HG02938 (cell line): ENCODE data around the gene ACSS1.

ENCODE experiments used
- ATAC-seq: cut with Tn5 transposase; IDR thresholded peaks from one replicate; pipeline ENCODE4 v1.9.1; 2021; ENCODE audit warnings: mild to moderate bottlenecking, moderate library complexity; ENCODE audit not compliant: unreplicated experiment

ACSS1 gene

DNA sequence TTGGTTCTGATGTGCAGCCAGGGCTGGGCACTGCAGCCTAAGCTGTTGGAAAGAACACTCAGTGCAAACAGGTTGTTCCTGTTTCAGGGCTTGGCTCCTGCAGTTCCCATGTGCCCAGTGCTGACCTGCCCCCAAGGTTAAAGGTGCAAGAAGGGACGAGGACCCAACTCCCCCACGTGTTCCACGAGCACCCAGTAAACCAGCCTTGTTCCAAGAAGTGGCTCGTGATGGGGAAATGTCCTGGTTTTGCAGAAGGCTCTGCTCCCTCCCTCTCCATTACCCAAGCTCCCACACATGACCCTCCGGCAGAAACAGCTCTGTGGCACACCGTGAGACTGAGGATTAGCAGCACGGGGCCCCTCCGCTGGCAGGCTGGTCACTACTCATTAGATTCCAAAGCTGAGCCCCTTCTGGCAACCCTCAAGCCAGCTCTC, 9.4 kb downstream of the ACSS1 start:
- no peak for ATAC-seq

DNA sequence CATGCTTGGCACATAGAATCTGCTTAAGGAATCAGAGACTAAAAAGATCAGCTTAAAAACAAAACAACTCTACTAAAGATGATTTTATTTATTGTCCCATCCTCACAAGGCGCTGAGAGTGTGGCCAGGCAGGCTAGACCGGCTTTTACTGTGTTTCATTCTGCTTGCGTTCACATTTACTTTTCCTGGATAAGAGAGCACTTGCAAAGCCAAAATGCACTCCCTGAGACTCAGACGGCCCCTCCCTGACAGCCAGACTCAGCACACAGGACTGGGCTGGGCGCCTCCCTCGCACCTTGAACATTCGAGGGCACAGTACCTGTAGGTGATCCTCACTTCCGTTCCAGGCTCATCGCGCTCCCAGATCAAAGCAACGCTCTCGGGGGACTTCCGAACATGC, 10.2 kb downstream of the ACSS1 start:
- no peak for ATAC-seq

DNA sequence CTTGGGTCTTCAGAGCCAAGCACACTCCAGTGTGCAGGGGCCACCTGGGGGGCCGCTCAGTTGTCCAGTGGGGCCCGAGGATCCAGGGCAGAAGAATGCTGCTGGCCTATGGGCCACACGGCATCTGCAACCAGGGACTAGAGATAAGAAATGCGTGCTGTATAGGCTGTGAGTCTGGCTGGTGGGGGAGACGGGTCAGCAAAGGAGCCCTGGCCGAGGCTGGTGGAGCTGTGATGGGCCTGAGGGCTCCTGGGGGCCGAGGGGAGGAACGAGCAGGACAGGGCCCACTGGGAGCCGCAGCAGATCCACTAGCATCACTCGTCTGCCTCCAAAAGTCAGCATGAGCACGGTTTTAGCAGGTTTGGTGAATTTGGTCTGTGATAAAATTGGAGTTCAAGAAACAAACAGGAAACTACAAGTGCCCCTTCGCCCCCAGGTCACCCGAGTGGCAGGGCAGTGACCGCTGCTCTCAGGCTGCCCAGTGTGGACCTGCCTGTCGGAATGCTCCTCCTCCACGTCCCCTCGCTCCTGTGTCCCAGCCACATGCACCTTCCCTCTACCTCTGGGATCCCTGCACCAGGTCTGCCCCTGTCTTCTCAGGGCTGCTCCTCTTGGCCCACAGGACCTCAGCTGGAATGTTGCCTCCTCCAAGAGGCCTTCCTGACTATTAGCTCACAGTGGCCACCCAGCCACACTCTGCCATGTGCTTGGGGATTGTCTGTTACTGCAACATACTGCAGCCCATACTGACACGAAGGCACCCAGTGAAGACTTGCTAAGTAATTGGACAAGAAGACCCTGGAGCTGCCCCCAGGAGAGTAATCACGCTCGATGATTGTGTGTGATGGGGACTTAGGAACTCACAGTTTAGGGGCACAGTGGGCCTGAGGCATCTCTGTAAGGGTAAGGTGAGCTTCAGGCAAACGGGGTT, 10.9 kb downstream of the ACSS1 start:
- no peak for ATAC-seq

DNA sequence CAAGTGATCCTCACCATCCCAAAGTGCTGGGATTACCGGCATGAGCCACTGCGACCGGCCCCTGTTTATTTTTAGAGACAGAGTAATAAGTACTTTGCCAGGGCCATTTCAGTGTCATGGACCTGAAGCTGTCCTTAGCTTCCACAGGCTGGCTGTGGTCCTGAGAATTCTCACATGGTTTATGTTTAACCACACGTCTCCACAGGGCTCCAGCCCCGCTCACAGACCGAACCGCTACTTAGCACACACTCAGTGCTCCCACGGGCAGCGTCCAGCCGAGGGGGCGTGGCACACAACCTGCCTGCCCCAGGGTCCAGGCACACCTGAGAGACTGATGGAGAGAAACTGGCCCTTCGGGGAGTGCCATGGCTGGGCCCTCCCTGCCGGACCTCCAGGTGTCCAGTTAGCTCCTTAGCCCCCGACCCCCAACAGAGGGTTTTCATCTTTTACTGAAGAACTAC, 11.7 kb downstream of the ACSS1 start:
- no peak for ATAC-seq

DNA sequence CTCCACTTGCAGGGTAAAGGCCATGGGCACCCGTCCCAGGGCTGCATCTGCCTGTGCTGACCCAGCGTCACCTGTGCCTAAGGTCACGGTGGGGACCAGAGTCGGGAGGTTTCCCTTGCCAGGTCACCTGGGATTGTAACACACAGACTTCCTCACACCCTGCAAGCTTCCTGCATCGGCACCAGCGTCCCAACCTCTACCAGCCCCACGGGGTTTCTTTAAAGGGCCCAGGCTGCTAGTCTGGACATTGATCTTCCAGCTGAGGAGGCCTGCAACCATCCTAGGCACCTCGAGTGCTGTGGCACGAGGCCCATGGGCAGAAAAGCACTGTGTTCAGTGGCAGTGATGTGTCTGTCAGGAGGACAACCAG, 12.6 kb downstream of the ACSS1 start:
- ATAC-seq = no peak

DNA sequence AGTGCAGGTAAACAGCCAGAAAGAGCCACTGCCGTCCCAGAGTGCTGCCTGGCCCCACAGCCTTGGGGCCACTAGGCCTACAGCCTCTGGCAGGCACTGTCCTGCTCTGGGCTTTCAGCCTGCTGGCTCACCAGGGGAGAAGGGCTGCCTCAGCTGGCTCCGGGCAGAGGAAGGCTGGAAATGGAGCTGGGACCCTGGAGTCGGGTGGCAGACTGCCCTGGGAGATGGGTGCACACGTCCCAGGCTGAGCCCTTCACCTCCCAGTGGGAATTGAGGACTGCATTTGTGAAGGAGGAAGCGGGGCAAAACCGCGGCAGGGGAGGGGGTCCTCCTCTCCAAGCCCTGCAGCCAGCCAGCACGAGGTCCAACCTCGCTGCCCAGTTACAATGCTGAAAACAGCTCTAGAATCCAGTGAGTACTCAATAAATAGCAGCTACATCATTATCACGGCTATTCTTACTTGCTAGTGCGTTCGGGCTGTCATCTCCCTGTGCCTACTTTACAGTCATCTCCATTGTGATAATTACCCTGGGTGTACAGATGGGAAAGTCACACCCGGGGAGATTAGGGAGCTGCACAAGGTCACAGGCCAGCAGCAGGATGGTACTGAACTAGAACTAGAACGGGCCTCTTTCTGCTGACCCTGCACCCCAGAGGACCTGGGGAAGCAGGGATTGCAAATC, 13.1 kb downstream of the ACSS1 start:
- no peak for ATAC-seq

DNA sequence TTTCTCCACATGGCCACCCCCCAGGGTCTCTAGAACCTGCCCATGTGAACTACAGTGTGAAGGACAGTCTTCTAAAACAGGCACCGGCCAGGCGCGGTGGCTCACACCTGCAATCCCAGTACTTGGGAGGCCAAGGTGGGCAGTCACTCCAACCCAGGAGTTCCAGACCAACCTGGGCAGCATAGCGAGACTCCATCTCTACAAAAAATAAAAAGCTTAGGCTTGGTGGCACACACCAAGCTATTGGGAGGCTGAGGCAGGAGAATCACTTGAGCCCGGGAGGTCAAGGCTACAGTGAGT, 13.7 kb downstream of the ACSS1 start:
- ATAC-seq = no peak

DNA sequence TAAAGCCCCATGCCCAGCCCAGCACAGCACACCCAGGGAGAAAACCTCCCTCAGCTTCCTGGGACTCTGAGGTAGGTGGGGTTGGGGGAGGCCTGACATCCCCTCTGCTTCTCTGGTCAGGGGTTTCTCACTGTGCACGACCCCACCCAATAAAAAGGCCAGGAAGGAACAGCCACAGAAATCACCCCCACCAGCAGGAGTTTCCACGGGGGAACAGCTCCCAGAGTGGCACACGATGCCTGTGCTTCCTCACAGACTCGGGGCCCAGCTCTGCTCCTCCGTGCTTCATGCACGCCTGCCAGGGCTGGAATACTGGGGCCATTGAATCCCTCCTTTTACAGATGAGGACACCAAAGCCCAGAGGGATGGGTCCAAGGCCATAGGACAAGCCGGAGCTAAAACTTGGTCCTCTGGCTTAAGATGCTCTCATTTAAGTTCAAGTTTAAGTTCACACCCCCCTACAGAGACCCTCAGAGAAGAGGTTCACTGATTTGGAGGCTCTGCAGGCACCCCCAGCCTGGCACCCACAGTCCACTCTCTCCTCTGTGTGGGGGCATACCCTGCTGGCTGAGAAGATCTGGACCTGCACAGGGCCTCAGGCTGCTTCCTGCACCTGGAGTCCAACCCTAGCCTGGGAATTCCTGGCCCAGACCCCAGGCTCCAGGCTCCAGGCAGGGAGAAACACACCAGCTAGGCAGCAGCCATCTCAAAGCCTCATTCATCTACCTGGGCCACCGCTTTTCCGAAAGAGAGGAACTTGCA, 14.3 kb downstream of the ACSS1 start:
- ATAC-seq = no peak

DNA sequence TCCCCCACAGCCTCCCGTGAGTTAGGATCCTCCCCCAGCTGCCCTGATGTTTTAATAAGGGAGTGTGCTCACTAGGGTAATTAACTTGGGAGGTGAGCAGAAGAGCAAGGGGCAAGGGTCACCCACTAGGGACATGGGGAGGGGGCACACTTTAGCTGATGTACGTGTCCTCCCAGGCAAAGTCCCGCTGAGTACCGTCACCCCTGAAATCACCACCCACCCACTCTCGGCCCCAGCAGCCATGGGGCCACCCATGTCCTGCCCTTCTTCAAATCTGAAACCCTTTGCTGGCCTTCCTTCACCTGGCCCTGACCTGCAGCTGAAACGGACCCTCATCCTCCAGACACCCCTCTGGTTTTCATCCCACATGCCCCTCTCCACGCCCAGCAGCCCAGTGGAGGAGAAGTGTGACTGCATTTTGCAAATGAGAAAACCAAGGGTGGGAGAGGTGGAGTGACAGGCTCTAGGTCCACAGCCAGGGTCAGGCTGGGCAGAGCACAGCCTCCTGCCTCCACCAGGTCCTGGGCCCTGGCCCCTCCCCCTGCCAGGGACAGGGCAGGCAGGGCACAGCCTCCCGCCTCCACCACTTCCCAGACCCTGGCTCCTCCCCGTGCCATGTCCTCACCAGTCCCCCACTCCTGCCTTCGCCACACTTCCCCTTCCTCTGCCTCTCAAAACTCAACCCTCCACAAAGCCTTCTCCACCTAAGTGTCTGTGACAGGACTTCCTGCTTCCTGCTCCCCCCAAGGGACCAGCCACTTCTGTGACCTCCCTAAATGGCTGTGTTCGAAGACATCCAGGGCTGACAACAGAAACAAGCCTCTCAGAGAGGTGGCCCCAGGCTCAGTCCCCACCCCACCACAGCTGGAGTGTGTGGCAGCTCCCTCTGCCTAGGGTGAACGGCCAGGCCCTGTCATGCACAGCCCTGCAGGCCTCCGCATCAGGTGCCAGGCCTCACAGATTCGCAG, 15.1 kb downstream of the ACSS1 start:
- ATAC-seq = peak; percentile 82

DNA sequence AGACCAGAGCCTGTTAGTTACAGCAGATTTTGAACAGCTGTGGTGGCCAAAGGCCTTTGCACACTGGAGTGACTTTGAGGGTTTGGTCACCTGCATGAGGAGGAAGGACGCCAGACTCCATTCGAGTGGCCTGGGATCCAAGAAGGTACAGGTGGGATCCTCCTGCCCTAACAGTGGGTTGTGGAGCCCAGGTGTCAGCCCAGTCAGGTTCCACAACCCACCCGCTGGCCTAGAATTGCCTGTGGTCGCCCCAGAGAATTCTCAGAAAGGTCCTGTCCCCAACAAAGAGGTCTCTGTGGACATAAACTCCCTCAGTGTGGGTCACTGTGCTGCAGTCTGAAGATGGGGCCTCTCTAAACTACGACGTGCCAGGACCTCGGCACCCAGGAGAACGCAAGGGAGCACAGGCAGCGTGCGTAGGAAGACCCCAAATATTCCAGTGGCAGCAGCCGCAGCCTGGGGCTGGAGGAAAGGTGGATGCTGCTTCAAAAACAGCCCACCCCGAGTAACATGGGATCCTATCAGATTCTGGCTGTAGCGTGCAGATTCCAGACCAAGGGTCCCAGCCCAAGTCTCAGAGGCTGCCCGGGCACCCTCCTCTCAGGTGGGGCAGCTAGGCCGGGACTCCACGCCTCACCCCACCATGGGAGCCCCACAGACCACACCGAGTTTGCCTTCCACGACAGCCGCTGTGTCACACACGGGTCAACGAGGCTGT, 16.0 kb downstream of the ACSS1 start:
- no peak for ATAC-seq

DNA sequence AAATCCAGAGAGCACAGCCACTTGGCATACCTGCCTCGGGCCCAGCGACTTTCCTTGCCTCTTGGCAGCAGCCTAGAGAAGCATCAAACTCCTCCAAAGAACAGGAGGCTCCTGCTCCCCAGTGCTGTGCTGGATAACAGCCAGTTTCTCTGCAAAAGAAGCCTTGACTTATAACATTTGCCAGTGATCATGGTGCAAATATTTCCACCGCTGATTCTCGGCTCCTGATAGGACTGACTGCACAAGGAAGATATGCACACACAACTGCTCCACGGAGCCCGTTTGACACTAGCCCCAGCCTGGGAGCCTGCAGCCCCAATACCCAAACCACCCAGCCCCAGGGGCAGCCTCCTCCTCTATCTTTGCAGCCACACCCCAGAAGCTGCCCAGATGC, 17.5 kb downstream of the ACSS1 start:
- ATAC-seq = no peak

DNA sequence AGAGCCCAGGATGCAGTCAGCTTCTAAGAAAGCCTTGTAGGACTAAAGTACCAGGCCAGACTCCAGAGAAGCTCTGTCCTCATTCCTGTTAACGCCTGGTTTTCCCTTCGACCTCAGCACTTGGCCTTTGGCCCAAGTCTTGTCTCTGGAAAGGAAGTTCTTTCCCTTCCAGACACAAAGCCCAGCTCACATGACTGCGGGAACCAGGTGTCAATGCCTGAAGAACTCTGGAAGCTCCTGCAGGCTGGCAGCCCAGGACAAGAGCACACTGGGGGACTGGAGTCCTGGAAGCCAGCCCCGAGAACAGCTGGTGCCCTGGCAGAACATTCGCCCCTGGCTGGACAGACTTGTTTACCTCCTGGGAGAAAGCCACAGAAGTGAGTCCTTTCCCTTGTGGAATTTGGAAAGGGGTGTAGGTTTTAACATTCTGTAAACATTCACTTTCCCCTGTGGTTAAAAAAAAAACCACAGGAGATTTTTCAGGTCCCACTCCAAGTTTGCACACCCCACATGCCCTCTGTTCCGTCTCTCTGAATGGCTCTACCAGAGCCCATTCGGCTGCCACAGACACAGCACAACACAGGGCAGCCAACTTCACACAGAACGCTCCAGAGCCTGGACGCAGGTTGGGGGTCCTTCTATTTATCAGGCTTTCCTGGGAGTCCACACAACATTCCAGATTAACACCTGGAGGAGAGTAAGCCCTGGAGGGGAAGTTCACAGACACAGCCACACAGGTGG, 18.1 kb downstream of the ACSS1 start:
- ATAC-seq = no peak

DNA sequence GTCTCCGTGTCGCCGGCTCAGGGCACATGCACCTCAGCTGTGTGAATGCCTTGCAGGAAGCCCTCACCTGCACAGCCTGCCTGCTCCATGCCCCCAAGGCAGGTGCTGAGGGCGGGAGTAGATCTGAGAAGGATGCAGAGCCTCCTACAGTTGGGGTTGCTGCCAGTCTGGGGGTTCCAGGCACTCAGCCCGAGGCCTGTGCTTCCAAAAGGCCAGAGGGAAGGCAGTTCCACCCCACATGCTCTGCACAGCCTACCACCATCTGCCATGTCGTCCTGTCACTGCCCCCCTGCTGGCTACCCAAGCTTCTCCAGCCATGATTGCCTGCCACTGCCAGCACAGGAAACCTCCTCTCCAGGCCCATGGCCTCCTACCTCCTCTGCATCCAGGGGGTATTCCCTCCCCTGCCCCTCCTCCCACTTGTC, 19.3 kb downstream of the ACSS1 start:
- ATAC-seq = no peak

DNA sequence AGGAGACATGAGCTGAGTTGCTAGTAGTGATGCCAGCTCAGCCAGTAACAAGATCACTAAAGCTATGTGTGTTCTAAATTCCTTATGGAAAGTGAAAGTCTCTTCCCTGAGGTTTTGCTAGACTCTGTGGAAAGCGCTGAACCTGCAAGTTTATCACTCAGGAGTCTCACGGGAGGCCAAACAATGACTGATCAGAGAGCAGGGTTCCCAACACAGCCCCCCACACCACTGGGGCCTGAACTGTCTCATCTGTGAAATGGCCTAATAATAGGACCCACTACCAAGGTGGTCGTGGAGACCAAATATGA, 19.9 kb downstream of the ACSS1 start:
- ATAC-seq = no peak

DNA sequence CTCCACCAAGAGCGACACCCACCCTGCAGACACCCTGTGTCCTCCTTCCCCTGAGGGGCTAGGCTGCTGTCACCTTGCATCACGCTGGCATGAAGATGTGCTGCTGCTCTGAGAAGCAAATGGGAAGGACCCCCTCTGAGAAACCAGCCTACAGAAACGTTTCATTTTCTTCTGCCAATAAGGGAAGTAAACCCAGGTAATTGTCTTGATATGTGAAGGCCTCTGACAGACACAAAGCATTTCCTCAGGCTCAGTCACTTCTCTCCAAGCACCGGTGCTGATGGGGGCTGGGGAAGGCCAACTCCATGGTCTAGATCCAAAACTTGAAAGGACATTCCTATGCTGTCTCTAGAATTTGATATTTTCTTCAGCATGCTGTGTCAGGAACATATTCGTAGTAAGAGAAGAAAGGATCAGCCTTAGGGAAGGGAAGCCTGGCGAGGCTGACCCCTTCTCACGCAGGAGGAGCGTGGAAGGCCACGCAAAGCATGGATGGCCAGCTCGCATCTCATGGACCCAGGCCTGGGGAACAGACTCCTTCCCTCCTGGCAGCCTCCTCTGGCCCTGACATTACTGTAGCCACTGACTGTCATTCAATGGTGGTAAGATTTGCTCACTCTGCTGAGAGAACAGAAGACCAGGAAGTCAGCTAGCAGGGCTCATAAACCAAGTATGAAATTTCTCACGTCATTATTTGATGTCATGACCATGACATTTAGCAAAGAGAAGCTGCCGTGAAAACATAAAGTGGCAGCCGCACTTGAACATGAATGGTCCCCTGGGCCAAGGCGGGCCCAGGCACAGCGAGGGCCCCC, 20.4 kb downstream of the ACSS1 start:
- no peak for ATAC-seq

DNA sequence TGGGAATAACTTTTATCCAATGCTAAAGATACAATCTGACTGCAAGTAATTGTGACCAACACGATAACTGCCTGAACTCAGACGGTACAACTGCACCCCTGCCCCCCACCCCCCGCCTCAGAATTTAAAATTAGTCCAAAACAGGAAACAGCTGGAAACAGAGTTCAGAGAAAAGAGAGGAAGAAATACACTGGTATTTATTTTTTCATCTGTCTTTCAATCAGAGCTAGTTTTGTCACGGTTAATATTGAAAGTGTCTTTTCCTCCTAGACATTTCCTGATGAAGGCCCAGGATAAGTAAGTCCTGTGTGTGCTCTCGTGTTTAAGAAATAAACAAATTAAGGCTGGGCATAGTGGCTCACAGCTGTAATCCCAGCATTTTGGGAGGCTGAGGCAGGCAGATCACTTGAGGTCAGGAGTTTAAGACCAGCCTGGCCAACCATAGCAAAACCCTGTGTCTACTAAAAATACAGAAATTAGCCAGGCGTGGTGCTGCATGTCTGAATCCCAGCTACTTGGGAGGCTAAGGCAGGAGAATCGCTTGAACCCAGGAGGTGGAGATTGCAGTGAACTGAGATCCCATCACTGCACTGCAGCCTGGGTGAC, 21.5 kb downstream of the ACSS1 start:
- ATAC-seq = no peak

DNA sequence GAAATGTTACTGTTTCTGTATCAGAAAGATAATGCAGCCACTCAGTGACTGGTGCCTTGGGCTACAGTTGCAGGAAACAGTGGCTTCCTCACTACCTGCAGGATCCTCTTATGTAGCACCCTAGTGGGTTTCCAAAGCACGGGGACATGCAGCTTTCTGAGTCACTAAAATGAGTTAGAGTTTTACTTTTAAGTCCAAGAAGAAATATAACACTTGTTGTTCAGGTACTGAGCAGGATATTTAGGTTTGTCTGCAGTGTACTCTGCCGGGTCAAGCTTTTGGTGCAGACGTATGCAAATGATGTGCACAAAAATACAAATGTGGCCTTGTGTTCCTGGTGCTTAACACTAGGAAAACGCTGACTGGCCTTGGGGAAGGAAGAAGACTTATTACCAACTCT, 22.0 kb downstream of the ACSS1 start:
- ATAC-seq = no peak

DNA sequence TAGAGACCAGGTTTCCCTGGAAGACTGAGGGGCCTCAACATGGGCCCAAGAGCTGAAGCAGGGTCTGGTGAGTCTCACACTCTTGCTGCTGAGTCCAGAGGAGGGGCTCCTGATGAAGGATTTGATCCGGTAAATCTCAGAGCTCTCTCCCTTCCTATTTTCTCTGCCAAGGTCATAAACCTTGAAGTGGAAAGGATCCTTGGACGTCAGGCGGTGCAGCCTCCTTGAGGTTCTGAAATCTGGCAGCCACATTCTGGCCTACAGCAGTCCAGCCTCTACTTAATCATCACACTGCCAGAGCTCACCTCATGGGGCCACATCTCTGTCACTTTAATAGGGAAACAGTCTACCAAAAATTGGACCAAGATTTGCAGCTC, 24.0 kb downstream of the ACSS1 start:
- ATAC-seq = no peak
